ENCODE data around the gene DYNLT2. TPM values are rescaled to one million over a fixed set of nuclear protein-coding genes. Genes with fewer than 3 reads are reported as not detected.

DYNLT2 gene
- total and polyA plus RNA-seq, 2 of the 13 experiments (the other 11 are each of a cell fraction or from before 2014, with no cell fraction given), result 2.1 to 4.3 TPM

- TF ChIP-seq PREB (CRISPR knock-in tag; IDR thresholded peaks at IDR 0.05) (no peak), PAF1 (CRISPR knock-in tag; IDR thresholded peaks at IDR 0.05) (no peak), RARG (CRISPR knock-in tag; IDR thresholded peaks at IDR 0.05; ENCODE audit: low read depth) (no peak), KAT2B (IDR thresholded peaks at IDR 0.05; ENCODE audit: borderline replicate concordance, low read depth, low read length) (no peak), ZFP82 (CRISPR knock-in tag; IDR thresholded peaks at IDR 0.05; ENCODE audit: borderline replicate concordance) (no peak), ZNF350 (CRISPR knock-in tag; IDR thresholded peaks at IDR 0.05; ENCODE audit: borderline replicate concordance, low read depth) (no peak; the same call in 1 of the 2 replicates), ATF1 (CRISPR knock-in tag; IDR thresholded peaks at IDR 0.05) (0 out of 2 replicates have a peak, but pooled peaks have one; percentile 18), KDM6A (CRISPR knock-in tag; IDR thresholded peaks at IDR 0.05; ENCODE audit: low read depth) (peak; percentile 81), MATR3 (CRISPR knock-in tag; IDR thresholded peaks at IDR 0.05) (no peak), HMGXB3 (CRISPR knock-in tag; IDR thresholded peaks at IDR 0.05; ENCODE audit: borderline replicate concordance) (peak; percentile 47; the same call in 1 of the 2 replicates), KLF6 (CRISPR knock-in tag; IDR thresholded peaks at IDR 0.05) (0 out of 2 replicates have a peak, but pooled peaks have one; percentile 69), LCORL (IDR thresholded peaks at IDR 0.05) (no peak), LCORL (CRISPR knock-in tag; IDR thresholded peaks at IDR 0.05) (peak; percentile 62; the same call in 1 of the 2 replicates), NONO (IDR thresholded peaks at IDR 0.05) (no peak), NONO (CRISPR knock-in tag; conservative IDR thresholded peaks at IDR 0.05) (peak; percentile 51; the same call in 1 of the 2 replicates), ATF7-NPFF (CRISPR knock-in tag; IDR thresholded peaks at IDR 0.05; ENCODE audit: low read depth) (peak; percentile 20; the same call in 1 of the 2 replicates), TOPORS (CRISPR knock-in tag; IDR thresholded peaks at IDR 0.05) (no peak), ZNF282 (IDR thresholded peaks at IDR 0.05; ENCODE audit: partially characterized antibody) (no peak)
- TF ChIP-seq, protein P1, sequence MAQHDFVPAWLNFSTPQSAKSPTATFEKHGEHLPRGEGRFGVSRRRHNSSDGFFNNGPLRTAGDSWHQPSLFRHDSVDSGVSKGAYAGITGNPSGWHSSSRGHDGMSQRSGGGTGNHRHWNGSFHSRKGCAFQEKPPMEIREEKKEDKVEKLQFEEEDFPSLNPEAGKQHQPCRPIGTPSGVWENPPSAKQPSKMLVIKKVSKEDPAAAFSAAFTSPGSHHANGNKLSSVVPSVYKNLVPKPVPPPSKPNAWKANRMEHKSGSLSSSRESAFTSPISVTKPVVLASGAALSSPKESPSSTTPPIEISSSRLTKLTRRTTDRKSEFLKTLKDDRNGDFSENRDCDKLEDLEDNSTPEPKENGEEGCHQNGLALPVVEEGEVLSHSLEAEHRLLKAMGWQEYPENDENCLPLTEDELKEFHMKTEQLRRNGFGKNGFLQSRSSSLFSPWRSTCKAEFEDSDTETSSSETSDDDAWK (CRISPR knock-in tag; IDR thresholded peaks at IDR 0.05), result no peak
- TF ChIP-seq, protein P2, sequence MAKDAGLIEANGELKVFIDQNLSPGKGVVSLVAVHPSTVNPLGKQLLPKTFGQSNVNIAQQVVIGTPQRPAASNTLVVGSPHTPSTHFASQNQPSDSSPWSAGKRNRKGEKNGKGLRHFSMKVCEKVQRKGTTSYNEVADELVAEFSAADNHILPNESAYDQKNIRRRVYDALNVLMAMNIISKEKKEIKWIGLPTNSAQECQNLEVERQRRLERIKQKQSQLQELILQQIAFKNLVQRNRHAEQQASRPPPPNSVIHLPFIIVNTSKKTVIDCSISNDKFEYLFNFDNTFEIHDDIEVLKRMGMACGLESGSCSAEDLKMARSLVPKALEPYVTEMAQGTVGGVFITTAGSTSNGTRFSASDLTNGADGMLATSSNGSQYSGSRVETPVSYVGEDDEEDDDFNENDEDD (CRISPR knock-in tag; IDR thresholded peaks at IDR 0.05; ENCODE audit: borderline replicate concordance), result no peak; the same call in 1 of the 2 replicates
- TF ChIP-seq, protein P3, sequence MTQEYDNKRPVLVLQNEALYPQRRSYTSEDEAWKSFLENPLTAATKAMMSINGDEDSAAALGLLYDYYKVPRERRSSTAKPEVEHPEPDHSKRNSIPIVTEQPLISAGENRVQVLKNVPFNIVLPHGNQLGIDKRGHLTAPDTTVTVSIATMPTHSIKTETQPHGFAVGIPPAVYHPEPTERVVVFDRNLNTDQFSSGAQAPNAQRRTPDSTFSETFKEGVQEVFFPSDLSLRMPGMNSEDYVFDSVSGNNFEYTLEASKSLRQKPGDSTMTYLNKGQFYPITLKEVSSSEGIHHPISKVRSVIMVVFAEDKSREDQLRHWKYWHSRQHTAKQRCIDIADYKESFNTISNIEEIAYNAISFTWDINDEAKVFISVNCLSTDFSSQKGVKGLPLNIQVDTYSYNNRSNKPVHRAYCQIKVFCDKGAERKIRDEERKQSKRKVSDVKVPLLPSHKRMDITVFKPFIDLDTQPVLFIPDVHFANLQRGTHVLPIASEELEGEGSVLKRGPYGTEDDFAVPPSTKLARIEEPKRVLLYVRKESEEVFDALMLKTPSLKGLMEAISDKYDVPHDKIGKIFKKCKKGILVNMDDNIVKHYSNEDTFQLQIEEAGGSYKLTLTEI (CRISPR knock-in tag; conservative IDR thresholded peaks at IDR 0.05), result no peak
Measured at GRCh38 chr6:169799474-169799926, 48.1 kb upstream of the DYNLT2 start (continued).

Measured in HepG2 (cell line).